Measurements from ENCODE around the gene CARD9. TPM values are rescaled to one million over a fixed set of nuclear protein-coding genes. Genes with fewer than 3 reads are reported as not detected.
A peak's percentile ranks its signal among the peaks of the same experiment; 100 is the strongest.
"Not testable (repeated sequence)": the region's sequence is repeated elsewhere in the genome, so short reads cannot be mapped to it uniquely, and the experiment has no call there.

Gene CARD9
- polyA plus RNA-seq, 4 donors = 2.0 to 3.0 (median 2.4) TPM

DNA sequence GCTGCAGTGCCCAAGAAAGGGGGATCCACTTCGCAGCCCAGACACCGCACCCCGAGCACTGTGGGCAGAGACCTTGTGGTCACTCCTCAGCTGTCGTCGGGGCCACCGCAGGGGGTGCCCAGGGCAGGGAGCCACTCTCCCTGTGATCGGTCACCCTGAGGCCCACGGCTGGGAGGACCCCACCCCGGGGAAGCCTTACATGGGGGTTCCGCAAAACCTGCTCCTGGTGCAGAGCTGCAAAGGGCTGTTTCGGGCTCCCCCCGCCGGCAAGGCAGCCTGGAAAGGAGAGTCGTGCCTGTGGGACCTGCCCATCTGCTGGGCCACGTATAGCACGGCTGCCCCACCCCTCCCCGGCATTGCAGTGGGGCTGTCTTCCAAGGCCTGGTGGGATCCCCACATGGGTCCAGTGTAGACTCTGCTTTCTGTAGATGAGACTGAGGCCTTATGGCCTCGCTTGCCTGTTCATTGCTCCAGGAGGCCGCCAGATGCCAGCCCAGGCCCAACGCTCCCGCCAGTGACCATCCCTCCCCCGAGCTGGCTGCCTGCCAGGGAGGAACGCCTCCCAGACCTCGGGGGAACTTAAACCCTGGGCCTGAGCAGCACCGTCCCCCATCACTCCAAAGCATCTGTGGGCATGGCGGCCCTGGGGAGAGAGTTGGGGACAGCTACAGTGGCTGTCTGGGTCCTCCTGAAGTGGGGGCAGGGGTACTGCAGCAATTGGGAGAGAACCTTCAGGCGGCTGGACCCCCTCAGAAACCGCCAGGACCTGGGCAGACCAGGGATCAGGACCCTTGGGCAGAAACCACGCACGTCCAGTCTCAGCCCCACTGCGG lies 8.3 kb downstream of the CARD9 start:
- no peak for DNase-seq (ENCODE audit: low read depth in 4 of 4, low spot score in 2 of 4)

DNA sequence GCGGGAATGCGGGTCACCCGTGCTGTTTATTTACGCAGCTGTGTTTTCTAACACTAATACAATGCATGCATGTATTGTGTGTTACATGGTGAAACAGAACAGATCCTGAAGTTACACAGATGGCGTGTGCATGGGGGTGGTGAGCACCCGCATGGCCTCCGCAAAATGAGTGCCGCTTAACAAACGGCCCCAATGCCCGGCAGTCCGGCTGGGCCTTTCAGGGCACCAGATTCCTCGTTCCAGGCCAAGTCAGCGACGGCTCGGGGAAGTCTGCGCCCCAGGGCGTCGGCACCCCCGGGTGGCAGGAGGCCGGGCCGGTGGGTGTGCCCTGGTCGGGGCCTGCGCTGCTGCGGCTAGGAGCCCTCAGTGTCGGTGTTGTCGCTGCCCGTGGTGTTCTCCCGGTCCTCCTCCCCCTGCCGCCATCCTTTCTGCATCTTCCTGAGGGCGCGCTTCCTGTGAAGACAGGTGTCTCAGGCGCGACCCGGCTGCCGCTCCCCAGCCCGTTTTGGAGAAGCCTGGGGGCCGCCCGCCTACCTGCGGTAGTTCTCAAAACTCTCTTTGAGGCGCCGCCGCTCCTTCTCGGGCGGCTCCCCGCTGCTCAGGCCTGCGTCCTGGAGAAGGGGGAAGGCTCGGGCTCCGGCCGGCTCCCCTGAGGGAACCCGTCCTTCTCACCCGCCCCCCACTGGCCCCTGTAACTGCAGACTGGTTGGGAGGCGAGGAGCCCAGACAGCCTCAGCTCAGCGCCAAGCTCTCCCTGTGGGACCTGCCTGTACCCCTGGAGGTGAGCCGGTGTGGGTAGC lies 9.3 kb downstream of the CARD9 start:
- no peak for DNase-seq (ENCODE audit: low read depth in 4 of 4, low spot score in 2 of 4)

DNA sequence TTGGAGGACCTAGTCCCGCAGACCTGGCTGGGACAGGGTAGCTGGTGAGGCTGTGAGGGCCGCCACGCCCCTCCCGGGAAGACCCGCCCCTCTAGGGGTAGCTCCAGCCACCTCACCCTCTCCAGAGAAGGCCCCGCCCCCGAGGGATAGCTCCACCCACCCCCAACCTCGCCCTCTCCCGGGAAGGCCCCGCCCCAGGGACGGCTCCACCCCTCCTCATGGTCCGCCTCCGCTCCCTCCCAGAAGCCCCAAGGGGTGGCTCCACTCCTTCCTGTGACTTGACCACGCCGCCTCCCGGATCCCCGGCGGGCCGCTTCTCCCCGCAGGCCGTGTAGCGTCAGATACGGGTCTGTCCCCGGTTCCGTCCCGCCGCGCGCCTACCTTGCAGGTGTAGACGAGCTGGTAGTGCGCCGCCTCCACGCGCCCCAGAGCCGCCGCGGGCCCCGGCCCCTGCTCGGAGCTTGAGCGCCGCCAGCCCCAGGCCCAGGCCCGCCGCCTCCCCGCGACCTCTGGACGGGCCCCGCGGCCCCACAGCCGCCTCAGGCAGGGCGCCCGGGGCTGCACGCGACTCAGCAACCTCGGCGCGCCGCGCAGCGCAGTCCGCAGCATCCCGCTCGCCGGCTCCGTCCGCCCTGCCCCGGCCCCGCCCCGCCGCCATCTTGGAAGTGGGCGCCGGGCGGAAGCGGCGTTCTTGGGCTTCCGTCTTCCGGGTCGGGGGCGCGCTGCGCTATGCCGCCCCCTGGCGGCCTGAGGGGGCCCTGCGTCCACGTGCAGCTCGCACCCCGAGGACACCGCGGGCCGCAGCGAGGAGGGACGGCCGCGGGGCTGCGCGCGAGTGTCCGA lies 10.1 kb downstream of the CARD9 start, which contains the start of gene DNLZ:
Gene DNLZ (minus strand): TSS at position 639 of the 843 bp plus-strand sequence. CDS start 30 bp downstream, at position 609.
- peak in 3 of 4 donors; percentile 77 to 85 (median 82) for DNase-seq (ENCODE audit: low read depth in 4 of 4, low spot score in 2 of 4)

DNA sequence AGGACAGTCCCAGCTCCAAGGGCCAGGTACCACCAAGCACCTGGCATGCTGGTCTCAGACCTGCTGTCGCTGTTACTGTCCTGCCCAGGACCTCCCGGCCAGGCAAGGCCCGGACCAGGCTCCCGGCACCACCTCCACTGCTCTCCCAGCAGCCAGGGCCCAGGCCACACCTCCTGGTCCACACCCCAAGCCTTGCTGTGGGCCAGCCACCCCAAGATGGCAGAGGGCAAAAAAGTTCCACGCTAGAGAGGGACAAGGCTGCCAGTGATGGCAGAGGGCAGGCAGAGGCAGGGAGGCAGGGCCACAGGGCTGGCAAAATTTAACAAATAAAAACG lies 11.1 kb downstream of the CARD9 start:
- no peak for DNase-seq (ENCODE audit: low read depth in 4 of 4, low spot score in 2 of 4)

DNA sequence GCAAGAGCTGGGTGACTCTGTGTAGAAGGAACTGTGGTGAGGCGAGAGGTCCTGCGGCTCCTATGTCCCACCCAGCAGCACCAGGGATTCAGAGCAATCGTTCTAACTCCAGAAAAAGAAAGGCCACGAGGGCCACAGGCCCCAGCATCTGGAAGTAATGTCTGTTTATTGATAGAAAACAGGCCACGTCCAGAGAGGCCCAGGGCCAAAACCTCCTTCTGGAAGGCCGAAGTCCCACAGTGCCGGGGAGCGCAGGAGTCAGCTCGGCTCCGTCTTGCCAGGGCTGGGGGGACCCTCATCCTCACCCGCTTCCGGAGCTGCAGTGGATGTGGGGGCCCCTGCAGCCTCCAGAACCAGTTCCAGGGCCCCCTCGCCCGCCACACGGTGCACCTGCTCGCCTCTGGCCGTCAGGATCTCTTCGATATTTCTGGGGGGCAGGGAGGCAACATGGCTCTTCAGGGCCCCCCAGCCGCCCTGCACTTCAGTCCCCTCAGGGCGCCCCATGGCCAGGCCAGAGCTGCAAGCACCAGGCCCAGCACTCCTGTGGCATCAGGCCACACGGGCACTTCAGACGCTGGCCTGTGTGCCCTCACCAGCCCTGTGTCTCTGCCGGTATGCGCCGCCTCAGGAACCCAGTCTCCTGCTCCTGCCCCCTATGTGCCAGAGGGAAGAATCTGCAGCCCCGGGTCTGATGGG lies 11.6 kb downstream of the CARD9 start:
- no peak for DNase-seq (ENCODE audit: low read depth in 4 of 4, low spot score in 2 of 4)

DNA sequence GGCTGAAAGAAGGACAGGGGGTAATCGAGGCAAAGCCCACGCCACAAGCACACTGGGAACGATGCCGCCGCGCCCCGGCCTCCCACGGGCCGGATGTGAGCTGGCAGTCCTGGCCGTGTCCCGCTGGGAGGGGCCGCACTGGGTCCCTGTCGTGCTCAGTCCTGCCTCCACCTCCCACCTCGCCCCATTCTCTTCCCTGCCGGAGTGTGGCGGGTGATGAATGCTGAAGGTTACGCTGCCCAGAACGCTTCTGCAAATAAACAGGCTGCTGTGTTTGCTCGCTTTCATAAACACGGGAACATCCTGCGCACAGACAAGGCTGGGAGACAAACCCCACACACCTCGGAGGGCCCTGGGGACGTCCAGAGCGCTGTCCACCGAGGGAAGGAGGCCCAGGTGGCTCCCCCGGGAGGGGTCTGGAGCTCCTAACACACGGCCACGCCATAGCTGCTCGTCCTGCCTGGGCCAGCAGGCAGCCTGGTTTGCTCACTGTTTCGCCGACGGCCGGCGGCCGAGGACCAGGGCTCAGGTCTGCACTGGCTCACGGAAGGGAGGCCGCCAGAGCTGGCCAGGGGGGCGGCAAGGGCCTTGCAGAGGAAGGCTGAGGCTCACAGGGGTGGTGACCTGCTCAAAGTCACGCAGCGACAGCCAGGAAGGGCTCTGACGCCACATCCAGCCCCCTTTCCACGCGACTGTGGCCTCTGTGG lies 12.3 kb downstream of the CARD9 start:
- no peak for DNase-seq (ENCODE audit: low read depth in 4 of 4, low spot score in 2 of 4)

DNA sequence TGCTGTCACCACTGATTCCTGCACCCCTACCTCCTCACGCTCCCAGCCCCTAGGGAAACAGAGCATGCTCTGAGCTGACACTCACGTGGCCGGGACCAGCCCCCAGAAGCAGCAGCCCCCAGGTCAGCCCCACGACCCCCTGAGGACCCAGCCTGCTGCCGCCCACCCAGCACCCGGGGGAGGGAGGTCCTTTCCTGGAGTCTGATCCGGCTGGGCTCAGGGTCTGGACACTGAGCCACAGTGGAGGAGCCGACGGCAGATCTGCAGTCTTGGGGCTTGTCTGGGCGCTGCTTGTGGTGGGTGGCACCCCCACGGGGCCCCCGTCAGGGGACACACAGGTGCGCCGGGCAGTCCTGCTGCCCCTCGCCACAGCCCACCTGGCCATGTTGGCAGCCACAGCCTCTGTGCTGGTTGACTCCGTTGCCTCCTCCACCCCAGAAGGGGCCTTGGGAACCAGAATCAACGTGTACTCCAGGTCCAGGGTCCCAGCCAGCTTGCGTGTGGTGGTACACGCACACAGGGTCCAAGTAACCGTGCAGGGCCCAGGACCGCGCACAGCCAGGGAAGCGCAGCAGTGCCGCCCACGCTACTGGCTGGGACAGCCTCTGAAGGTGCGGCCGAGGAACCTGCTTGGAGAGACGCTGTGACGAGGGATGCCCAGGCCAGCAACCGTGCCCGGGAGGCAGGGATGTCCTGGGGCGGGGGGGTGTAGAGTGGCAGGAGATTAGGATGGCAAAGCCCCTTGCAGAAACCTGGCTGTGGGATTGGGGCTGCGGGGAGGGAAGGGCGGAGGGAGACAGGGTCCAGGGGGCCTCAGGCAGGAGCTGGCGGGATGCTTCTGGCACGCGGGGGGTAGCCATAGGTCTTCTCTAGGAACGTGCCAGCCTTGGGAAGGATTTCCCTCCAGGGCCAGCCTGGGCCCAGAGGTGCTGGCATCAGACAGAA lies 13.4 kb downstream of the CARD9 start:
- DNase-seq (ENCODE audit: low read depth in 4 of 4, low spot score in 2 of 4) = no peak

DNA sequence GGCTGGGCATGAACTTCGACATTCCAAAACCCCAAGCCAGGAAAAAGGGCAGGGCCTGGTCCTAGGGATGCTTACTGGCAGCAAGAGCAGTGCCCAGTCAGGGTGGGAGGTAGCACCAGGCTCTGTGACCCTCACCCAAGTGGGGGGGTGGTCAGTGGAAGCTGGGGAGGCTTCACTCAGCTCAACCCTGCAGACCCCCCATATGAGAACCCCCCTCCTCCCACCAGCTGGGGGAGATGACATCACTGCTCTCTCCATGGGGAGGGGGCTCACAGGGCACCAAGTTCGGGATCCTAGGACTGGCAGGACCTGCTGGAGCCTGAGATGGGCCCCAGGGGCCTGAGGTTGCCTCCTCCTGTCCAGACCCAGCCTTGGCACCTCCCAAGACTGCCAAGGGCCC lies 14.6 kb downstream of the CARD9 start:
- DNase-seq (ENCODE audit: low read depth in 4 of 4, low spot score in 2 of 4) = no peak

DNA sequence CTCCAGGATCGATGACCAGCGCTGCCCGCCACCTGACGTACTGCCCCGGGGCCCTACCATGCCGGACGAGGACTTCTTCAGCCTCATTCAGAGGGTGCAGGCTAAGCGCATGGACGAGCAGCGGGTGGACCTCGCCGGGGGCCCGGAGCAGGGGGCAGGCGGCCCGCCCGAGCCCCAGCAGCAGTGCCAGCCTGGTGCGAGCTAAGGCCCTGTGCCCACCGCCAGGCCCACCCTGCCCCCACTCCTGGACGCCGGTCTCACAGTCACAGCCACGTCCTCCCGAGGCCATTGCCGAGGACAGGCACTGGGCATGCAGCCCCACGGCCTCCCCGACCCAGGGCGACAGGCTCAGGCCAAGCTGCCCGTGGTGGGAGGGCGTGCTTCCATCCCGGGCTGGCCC lies 15.5 kb downstream of the CARD9 start:
- no peak for DNase-seq (ENCODE audit: low read depth in 4 of 4, low spot score in 2 of 4)

DNA sequence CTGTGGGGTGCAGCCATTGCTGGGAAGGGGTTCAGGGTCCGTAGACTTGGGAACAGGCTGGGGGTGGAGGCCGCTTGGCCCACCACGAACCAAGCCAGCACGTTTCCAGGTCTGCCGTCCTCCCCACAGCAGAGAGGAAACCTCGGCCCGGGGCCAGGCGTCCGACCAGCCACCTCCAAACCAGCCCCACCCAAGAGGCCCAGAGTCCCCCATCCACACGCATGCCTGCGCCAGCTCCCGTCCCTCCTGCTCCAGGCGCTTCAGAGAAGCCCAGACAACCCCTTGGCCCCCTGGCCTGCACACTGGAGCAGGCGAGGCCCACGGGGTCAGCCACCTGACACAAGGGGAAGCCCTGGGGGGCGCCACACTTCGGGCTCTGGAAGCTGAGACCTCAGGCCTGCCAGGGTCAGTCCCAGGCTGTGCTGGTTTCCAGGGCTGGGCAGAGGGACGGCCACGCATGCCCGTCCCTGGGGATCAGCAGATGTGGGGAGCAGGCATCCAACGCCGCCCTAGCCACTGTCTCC lies 16.2 kb downstream of the CARD9 start:
- no peak for DNase-seq (ENCODE audit: low read depth in 4 of 4, low spot score in 2 of 4)

DNA sequence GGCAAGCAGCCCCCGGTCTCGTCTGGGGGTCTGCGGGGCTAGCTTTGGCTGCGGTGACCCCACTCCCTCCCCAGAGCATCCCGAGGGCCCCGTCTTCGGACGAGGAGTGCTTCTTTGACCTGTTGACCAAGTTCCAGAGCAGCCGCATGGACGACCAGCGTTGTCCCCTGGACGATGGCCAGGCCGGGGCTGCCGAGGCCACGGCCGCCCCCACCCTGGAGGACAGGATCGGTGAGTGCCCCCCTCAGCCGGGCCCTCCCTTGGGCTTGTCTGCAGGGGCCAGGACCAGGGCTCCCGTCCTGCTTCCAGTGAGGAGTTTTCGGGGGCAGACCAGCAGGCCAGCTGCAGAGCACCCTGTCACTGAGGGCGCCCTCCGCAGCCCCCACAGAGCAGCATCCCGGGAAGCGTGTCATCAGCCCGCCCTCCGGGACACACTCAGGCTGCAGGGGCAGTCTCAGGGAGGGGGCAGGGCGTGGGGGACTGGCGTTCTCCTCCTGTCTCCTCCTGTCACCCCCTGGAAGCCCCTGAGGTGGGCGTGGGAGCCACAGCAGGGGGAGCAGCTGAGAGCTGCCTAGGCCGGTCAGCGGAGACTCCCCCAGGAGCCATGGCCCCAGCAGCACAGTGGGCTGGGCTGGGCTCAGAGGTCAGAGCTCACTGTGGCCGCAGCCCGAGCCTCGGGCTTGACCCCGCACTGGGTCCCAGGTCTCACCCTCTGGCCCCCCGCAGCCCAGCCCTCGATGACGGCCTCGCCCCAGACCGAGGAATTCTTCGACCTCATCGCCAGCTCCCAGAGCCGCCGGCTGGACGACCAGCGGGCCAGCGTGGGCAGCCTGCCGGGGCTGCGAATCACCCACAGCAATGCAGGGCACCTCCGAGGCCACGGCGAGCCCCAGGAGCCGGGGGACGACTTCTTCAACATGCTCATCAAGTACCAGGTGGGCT lies 17.6 kb downstream of the CARD9 start:
- DNase-seq (ENCODE audit: low read depth in 4 of 4, low spot score in 2 of 4) = no peak

DNA sequence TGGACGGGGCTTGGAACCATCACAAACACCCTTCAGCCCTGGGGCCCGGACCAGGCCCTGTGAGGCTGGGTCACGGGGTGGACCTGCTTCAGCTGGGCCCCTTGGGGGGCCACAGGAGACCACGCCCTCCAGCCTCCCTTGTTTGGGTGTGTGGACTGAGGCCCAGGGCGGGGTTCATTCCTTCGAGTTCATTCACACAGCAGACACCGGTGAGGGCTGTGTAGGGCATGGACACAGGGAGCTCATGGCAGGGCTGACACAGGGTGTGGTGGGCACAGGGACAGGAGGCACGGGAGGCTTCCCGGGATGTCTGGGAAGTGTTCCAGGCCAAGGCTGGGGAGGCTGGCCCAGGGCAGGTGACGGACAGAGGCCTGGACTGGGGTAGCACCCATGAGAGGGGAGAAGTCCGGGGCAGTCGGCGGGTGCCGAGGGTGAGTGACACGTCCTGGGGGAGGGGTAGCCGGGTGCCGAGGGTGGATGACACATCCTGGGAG lies 18.8 kb downstream of the CARD9 start:
- DNase-seq (ENCODE audit: low read depth in 4 of 4, low spot score in 2 of 4) = no peak

DNA sequence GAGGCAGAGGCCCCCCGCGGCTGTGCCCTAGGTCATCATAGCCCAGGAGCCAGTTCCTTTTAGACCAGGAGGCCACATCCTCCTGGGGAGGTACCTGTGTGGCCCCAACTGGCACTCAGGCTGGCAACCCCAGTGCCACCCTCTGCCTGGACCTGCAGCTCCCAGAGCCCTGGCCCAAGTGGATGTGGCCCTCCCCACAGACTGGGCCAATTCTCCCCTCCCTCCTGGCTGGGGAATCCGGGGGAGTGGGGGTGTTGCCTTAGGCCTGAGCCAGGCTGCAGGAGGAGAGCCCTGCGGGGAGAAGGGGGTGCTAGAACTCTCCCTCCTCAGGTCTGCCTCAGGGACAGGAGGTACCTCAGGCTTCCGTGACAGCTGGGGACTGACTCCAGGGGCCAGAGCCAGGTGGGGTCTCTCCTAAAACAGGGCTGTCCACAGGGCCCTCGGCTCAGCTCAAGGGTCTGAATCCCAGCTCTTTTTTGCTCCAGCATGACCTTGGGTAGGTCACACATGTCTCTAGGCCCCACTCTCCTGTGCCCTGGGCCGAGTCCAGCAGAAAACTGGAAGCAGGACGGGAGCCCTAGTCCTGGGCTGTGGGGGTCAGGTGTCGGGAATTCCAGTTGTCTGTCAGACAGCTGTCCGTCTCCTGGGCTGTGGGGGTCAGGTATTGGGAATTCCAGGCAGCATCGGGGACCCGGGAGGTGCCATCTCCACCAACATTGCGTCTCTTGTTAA lies 19.5 kb downstream of the CARD9 start:
- no peak for DNase-seq (ENCODE audit: low read depth in 4 of 4, low spot score in 2 of 4)

DNA sequence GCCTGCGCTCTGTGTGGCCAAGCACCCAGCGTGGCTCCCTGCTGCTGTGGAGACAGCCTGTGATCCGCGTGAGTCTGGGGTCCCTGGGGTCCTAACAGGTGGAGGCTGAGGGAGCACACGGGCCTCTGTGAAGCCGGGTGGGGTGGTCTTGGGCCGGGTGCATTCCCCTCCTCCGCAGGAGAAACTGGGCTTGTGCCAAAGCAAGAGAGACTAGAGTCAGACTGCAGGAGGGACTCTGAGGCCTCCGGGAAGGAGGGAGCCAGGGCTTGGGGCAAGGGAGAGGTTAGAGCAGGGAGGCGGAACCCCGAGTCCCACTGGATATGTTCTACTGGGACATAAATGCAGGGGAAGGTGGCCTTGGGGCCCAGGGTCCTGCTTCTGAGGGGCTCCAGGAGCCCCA lies 20.4 kb downstream of the CARD9 start:
- no peak for DNase-seq (ENCODE audit: low read depth in 4 of 4, low spot score in 2 of 4)

DNA sequence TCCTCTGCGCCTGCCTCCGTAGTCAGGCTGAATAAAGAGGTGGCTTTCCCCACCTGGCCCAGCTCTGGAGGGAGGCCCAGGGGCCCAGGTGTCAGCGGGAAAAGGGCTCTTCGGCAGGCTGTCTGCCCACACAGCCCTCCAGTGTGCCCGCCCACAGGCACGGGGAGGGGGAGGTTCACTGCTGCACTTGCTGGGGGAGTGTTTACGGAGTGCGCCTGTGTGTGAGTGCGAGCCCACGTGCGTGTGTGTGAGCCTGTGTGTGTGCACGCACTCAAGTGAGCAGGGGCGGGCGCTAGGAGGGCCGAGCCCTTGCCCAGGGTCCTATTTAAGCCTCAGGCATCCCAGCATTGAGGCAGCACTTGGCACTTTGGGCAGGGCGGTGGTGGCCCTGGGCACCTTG lies 20.8 kb downstream of the CARD9 start:
- DNase-seq (ENCODE audit: low read depth in 4 of 4, low spot score in 2 of 4) = no peak

DNA sequence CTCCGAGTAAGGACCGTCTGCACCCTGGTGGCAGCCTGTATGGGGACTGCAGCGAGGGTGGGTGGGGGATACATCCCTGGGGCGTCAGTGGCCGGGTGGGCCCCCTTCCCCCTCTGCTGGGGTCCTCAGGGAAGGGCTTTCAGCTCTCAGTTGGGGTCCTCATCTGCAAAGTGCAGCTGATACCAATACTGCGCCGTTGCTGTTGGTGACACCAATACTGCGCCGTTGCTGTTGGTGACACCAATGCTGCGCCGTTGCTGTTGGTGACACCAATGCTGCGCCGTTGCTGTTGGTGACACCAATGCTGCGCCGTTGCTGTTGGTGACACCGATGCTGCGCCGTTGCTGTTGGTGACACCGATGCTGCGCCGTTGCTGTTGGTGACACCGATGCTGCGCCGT lies 21.6 kb downstream of the CARD9 start:
- DNase-seq (ENCODE audit: low read depth in 4 of 4, low spot score in 2 of 4) = not testable (repeated sequence)
